Measurements from ENCODE around the gene TMEM183A.

TMEM183A gene

DNA sequence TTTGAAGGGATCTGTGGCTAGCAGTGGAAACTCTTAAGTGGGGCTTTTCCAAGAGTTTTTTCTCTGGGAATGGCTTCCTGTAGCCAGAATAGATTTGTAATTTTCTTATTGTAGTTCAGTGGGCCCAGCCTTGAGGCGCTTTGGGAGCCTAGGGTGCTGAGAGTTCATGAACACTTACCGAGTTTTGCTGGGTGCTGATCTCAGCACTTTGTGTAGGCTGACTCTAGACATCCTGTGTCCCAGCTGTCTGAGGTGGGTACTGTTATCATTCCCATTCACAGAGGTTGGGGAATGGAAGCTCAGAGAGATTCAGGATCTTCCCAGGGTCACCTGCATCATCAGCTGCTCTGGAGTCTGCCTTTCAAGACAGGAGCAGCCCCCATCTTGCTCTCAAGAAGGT lies 26.1 kb downstream of the TMEM183A start:
- DNase-seq, result no peak

DNA sequence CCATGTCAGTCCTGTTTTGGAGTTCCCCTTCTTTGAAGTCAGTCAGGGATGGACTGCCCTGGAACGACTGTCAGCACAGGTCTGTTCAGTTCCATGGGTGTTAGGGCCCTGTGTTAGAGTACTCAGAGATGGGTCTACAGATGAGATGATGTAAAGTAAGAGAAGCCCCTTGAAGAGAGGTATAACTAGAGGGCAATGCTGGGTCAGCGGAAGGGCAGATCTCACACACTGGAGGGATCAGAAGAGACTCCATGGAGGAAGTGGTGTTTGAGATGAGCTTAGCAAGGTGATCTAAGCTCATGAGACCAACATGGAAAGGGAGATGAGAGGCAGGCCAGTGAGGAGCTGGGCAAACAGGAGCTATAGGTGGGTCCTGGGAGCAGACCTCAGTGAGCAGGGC lies 26.7 kb downstream of the TMEM183A start:
- DNase-seq, result no peak

DNA sequence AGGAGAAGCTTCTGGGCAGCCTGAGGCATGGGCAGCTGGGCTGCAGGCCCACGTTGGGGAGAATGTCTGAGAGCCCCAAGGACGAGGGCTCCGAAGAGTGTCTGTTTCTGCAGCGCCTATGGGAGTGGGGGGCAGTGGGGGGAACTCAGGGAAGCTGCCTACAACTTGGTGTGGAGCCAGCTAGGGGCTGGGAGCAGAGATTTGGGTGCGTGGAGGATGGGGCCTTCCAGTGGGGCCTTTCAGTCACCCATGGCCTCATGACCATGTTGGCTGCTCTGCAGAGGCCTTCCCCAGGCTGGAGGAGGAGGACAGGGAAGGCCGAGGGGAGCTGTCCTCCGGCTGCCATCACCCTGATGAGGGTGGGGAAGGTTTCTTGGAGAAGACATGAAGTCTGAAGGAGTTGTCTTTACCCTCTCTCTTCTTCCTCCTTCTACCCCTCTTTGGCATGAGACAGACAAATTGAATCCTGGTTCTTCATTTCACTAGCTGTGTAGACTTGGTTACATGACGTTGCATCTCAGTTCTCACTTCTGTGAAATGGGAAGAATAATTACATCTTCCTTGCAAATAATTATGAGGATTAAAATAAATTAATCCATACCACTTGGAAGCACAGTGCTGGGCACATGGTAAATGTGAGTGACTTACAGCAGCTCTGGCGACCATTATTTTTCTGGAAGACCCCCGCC lies 27.4 kb downstream of the TMEM183A start:
- DNase-seq, result no peak

DNA sequence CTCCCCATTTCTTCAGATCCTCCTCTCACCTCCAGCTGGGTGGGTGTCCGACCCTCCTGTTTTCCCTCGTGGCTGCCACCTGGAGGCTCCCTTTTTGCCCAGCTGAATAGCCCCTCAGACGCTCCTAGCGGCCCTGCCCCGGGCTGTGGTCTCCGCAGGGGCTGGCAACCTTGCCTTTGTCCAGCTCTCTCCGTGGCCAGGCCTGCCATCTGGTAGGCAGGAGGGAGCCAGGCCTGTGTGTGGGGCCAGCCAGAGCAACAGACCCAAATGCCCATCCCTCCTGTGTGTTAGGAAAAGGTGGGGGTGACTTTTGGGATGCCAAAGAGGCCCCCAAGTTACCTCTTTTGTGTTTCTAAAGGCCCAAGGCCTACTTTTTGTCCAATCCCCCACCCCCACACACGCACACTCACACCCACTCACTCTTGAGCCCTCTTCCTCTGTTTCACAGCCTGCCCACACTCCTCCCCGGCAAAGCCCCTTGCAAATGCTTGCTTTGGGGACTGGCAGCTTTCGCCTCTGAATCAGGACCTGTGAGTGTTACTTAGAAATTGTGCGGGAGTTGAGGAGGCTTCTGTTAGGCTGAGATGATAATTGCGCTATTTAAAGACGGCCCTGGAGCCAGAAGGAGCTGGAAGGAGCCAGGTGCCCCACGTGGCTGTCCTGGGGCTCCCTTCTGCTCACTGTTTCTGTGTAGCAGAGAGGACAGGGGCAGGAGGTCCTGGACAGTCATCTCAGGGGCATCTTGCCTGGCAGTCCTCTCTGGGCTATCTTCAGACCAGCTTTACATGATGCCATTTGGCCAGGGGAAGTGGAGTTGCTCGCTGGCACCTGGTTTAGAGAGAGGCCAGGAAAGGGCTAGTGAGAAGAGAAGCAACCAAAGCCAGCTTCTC lies 28.2 kb downstream of the TMEM183A start:
- DNase-seq, result no peak

DNA sequence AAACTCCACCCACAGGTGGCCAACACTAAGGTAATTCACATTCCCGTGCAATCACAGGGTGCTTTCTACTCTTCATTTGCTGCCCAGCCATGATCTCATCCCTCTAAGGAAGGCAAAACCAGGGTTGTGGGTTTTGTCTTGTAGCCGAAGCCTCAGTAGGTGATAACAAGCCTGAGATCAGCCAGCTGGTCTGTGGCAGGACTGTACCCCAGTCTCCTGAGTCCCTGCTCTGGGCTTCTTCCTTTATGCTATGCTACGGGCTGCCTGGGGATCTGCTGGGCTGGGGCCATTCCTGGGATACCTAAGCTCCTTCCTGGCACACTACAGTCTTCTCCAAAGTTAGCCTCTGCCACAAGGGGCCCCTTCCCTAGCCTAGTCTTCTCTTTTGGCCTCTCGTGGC lies 29.0 kb downstream of the TMEM183A start:
- no peak for DNase-seq

DNA sequence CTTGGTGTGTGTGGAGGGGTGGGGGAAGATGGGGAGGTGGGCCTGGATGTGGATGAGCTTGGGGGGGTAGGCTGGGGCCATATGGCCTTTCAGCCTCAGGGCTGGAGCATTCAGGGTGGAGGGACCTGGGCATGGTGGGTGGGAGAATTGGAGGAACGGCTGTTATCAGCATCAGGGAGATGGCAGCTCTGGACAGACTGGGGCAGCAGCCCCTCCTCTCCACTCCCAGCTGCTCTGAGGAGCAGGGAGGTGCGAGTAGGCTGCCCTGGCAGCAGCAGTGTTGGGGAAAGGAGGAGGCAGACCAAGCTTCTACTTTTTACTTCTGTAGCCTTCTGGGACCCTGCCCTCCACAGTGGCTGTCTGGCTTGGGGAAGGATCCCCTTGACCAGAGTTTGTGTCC lies 29.4 kb downstream of the TMEM183A start:
- no peak for DNase-seq

DNA sequence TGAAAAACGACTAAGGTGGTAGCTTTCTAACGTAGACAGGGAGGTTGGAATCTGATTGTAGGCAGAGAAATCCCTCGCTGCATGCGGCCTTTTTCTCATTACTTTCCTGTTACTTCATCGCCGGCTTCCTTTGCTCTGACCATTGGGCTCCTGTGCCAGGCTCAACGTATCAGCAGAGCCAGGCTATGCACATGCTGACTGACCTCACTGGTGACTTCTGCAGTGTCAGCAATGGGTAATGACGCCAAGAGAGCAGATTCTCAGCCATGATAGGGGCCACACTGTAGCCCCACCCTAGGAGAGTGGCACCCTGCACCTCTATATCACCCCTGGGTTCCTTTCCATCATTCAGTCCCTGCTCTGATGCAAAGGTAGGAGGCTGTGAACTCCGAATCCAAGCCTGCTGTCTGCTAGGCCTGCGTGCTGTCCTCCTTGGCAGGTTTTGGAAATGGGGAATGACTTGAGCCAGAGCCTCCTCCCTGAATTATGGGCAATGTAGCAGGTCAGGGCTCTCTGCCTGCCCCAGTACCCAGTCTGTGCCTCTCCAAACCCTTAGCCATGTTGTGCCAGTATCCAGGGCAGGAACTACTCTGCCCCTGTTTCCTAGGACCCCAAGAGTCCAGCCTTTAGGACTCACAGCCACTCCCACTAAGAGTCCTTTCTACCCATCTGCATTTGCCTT lies 30.5 kb downstream of the TMEM183A start:
- no peak for DNase-seq

DNA sequence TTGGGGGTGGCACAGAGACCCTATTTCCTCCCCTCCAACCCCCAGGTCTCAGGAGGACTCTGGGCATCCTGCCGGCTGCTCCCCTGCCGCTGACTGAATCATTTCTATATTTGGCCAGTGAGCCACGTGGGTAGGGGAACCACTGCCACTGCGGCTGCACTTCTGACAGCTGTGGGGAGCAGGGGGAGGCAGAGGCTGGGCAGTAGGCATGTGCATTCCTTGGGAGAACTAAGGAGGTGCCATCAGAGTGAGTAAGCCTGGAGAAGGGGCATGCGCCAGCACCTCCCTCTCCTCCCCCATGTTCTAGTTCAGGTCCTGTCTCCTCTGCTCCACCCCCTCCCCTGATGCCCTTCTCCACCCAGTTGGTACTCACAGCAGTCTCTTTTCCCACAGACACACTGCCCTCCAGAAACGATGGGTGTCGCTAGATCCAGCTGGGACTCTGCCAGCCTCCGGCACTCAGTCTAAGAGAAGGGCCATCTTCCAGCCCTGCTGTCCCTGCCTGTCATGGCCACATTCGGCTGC lies 31.1 kb downstream of the TMEM183A start:
- no peak for DNase-seq

DNA sequence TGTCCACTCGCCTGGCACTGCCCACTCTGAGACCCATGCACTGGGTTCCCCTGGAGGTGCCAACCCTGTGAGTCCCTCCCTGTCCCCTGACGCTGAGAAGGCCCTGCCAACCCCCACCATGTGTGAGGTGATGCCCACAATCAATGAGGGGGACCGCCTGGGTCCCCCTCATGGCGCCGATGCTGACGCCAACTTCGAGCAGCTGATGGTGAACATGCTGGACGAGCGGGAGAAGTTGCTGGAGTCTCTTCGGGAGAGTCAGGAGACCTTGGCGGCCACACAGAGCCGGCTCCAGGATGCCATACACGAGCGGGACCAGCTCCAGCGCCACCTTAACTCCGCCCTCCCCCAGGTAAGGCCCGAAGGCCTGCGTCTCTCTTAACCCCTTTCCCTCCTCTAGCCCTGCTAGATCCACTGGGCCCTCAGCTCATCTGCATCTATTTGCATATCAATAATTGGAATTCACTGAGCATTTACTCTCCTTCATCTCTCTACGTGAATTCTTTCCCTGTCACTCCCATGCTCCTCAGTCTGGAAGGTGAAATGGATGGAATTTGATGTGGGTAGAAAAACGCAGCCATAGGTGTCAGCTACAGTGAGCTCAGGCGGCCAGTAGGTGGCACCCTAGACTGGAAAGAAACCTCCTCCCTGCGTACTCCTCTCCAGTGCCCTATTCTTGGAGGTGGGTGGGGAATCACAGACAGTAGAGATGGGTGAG lies 31.9 kb downstream of the TMEM183A start:
- DNase-seq, result no peak

DNA sequence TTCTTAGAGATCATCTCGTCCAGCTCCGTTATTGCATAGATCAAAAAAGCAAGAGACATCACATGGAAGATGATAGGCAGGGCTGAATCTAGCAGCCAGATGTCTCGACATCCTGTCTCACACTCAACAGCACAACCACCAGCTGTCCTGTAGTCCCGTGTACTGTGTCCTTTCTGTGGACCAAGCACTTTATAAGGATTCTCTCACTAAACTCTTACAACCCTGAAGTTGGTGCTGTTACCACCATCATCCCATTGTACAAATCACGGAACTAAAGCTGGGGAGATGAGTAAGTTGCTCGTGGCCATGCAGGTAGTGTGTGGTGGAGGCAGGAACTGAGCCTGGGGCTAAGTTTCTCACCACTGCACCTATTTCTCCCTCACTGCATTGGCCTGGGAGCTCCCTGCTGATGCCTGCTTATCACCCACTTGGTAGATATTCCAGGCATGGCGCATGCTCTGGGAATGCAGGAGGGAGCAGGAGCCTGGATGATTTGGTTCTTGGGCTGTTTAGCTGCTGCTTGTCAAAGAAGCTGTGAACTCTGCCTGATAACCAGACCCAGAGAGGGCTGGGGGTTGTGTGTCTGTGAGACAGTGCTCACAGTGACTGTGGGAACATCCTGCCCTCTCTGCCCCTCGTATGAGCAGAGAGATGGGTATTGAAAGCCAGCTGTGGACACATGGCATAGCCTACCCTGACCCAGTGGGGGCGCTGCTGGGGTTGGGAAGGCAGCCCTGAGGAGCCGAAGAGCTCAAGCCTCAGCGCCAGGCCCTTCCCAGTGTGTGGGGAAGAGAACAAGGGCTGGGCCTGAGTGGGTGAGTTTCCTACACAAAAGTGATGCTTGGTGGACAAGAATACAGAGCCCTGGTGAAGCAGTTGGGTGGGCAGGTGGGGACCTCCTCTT lies 32.7 kb downstream of the TMEM183A start:
- no peak for DNase-seq

DNA sequence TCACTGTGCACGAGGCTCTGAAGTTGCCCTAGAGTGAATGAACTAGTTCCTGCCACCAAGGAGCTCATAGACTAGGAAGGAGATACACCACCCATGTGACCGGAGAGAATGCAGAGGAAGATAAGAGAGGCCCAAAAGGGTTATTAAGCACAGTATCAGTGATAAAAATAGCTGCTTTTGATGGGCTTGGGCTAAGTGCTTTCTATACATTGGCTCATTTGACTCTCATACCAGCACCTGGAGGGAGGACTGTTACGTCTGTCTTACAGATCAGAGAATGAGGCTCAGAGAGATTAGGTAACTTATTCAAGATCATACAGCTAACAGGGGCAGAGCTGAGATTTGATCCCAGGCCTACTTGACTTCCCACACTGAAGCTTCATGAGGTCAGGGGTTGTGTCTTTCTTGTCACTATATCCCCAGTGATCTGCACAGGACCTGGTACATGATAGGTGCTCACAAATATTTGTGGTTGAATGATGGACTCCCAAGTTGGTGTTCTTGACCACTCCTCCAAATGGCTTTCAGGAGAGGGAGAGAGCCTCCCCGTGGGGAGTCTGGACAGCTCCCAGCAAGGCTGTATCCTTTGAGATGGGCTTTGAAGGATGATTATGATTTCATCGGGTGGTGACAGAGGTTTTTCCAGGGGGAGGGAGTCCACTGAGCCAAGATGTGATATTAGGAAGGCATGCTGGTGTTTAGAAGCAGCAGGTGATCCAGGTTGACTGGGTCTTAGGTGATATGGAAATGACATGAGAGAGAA lies 33.5 kb downstream of the TMEM183A start:
- DNase-seq, result no peak

DNA sequence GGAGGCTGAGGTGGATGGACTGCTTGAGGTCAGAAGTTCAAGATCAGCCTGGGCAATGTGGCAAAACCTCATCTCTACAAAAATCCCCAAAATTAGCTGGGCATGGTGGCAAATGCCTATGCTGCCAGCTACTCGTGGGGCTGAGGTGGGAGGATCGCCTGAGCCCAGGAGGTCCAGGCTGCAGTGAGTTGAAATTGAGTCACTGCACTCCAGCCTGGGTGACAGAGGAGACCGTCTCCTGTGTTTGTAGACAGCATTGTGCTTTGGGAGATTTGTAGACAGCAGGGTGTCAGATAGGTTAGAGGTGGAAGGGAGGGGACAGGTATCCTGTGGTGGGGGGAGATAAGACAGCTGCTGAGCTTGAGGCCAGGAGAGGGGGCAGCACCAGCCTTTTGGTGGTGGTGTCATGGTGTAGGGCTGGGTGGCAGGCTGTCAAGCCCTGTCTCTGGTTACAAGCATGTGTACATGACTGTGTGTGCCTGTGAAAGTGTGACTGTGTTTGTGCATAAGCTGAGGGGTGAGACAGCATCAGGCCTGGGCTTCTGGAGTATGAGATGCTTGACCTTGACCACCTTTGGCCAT lies 34.3 kb downstream of the TMEM183A start:
- DNase-seq, result no peak

DNA sequence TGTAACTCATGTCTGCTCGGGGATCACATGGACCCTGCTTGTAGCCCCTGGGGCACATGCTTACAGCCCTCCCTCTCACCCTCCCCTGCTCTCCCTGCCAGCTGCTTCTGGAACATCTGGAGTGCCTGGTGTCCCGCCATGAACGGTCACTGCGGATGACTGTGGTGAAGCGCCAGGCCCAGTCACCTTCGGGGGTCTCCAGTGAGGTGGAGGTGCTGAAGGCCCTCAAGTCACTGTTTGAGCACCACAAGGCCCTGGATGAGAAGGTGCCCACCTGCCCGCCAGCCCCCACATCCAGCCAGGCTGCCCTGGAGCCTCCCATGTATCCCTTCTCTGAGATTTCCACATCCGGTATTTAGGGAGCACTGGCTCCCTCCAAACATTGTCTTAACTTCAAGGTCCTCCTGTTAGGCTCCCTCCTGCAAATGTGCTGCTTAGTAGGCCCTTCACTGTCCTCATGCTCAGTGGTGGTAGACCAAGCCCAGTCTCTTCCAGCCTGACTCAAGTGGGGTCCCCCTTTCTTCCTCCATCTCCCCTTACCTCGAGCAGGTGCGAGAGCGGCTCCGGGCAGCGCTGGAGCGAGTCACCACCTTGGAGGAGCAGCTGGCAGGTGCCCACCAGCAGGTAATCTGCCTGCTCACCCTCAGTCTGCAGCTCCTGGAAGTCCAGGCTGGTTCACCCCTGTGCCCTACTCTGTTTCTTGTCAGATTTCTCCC lies 36.8 kb downstream of the TMEM183A start:
- DNase-seq, result no peak

DNA sequence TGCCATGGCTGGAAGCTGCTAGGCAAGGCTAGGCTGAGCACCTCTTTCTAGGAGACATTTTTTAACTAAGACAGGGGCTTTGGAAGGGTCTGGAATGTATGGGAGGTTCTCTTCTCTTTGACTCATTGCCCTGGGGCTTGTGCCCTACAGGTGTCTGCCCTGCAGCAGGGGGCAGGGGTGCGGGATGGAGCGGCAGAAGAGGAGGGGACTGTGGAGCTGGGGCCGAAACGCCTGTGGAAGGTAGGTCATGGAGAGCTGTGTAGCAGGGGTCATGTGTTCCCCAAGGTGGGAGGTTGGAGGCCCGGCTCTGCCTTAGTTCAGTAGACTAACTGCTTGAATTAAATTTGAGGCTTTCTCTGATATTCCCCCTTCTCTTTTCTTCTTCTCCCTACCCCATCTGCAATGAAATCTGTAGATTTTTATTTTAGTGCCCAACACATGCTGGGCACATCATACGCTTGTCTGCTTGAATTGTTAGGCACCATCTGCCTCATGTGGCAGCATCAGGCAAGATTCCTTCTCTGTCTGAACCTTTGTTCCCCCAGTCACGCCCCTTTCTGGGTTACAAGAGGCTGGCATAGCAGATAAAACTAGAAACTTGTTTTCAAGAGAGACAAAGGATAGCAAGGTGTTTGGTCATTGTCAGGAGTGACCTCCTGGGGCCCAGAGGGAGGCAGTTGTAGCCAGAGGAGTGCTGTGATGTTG lies 37.5 kb downstream of the TMEM183A start:
- DNase-seq, result no peak

DNA sequence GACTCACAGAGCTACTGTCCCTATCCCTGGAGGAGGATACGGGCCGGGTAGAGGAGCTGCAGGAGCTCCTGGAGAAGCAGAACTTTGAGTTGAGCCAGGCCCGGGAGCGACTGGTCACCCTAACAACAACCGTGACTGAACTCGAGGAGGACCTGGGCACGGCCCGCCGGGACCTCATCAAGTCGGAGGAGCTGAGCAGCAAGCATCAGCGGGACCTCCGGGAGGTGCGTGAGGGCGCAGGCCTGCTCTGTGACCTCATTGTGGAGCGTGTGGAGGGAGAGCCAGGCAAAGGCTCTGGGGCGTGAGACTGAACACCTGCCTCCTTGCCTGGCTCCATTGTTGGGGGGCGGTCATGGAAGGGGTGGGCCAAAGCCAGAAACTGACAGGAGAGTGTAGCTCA lies 38.2 kb downstream of the TMEM183A start:
- no peak for DNase-seq

DNA sequence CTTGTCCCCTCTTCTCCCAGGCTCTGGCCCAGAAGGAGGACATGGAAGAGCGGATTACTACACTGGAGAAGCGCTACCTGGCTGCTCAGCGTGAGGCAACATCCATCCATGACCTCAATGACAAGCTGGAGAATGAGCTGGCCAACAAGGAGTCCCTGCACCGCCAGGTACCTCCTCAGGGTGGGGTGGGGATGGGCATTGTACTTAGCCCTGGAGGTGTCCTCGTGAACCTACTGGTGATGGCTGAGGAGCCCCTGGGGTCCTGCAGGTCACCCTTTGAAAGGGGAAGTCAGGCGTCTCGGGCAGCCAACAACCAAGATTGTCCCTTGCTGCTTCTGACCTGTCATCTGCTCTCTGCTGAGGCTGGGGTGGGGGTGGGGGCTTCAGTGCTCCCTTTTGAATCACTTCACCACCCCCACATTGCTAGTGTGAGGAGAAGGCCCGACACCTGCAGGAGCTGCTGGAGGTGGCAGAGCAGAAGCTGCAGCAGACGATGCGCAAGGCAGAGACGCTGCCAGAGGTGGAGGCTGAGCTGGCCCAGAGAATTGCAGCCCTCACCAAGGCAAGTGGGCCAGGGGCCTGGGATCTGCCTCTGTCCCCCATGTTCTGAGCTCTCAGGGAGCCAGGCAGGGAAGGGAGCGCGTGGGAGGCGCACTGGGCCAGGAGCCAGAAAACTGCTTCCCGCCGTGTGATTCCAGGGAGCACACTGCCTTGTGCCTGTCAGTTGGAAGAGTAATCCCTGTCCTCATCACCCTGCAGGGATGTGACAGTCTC lies 38.8 kb downstream of the TMEM183A start:
- DNase-seq, result no peak

DNA sequence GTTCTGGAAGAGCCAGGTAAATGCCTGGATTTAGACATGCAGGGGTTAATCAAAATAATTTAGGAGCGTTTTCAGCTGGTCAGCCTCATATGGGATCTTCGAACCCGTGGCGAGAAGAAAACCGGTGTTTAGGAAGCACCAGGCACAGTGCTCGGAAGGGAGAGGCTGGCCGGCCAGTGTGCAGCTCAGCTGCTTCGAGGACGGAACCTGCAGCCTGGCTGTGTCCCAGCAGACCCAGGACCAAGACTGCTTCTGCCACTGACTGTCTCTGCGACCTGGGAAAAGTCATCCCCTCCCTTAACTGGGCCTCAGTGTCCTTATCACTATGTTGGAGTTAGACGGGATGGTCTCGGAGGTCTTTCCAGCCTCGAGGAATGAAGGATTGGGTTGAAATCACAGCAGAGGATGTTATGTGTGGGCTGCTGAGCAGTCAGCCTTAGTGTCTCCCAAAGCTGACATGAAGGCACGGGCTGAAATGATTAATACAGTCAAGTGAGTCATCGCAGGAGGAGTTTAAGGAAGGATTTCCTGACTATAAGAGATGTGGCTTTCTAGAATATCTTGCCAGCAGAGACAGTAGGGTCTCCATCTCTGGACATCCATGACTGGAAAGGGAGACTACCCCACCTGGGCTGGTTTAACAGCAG lies 39.9 kb downstream of the TMEM183A start:
- DNase-seq, result no peak

DNA sequence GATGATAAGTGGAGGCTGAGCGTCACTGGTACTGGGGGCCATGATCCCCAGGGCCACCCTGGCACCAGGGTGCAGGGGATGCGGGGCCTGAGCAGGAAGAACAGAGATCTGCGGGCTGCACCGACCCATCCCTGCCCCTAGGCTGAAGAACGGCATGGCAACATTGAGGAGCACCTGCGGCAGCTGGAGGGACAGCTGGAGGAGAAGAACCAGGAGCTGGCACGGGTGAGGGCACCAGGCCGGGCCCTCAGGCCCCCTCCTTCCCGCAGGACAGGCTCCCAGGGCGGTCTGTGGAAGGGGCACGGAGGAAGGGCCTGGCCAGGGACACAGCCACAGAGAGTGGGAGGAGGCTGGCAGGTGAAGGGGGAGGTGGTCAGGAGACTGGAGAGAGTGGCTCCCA lies 40.9 kb downstream of the TMEM183A start:
- DNase-seq, result no peak

All from effector CD8-positive, alpha-beta T cell (primary cell).